Left renal pelvis (tissue), 4 donors: ENCODE measurements around the gene PRSS57. TPM values are rescaled to one million over a fixed set of nuclear protein-coding genes. Genes with fewer than 3 reads are reported as not detected.
A peak's percentile ranks its signal among the peaks of the same experiment; 100 is the strongest.

Source experiments
- DNase-seq, 4 donors: peaks; one replicate each; pipeline ENCODE4 v3.0.0-alpha.2; 2013; ENCODE audit warnings: low read depth in 4 of 4, low spot score in 3 of 4
- polyA plus RNA-seq, 4 donors: library from polyadenylated mRNA; unstranded; fragments of 120-200 nt; gene quantifications; one replicate each; pipeline ENCODE4 v1.2.1, GENCODE V29; 2013; ENCODE audit not compliant: insufficient read length in 4 of 4

PRSS57 gene
- polyA plus RNA-seq, 4 donors, result 0.22 to 0.46 (median 0.23) TPM; not detected in 1

- peak in 3 of 4 donors; percentile 67 to 79 (median 71) for DNase-seq
Observed at GRCh38 chr19:639253-640160, 55.7 kb downstream of the PRSS57 start, which contains the start of gene FGF22. Gene FGF22, plus strand, starts transcription at chr19:639879. Its CDS starts 47 bp downstream, at chr19:639926.

- no peak for DNase-seq
Observed at GRCh38 chr19:638906-639252, 56.4 kb downstream of the PRSS57 start.

Other genes with a start within 250 kb of the PRSS57 start
- gene SHC2, start 234.4 kb downstream of the PRSS57 start, polyA plus RNA-seq, result 10 to 100 TPM; 24.6 to 39.6 (median 29.3) TPM
- 1 to 10 TPM; 2.8 to 5.8 (median 4.5) TPM for gene MADCAM1, start 199.0 kb downstream of the PRSS57 start, polyA plus RNA-seq
- gene TPGS1, start 188.0 kb downstream of the PRSS57 start, polyA plus RNA-seq, result 10 to 100 TPM in 2 of 4 donors, 1 to 10 TPM in 2; 5.3 to 16.9 (median 9.5) TPM
- 10 to 100 TPM; 50.0 to 71.2 (median 60.9) TPM for gene CDC34, start 163.7 kb downstream of the PRSS57 start, polyA plus RNA-seq
- under 1 TPM in 3 of 4 donors, not detected in 1; 0.23 to 0.94 (median 0.37) TPM for gene GZMM, start 151.4 kb downstream of the PRSS57 start, polyA plus RNA-seq
- 100 to 1,000 TPM; 264 to 534 (median 410) TPM for gene BSG, start 122.9 kb downstream of the PRSS57 start, polyA plus RNA-seq
- under 1 TPM; 0.19 to 0.74 (median 0.38) TPM for gene HCN2, start 105.6 kb downstream of the PRSS57 start, polyA plus RNA-seq
- 10 to 100 TPM; 37.1 to 65.9 (median 53.1) TPM for gene POLRMT, start 61.9 kb downstream of the PRSS57 start, polyA plus RNA-seq
- under 1 TPM; 0.11 to 0.55 (median 0.34) TPM for gene FGF22, start 55.6 kb downstream of the PRSS57 start, polyA plus RNA-seq
- 10 to 100 TPM; 19.4 to 37.5 (median 20.5) TPM for gene RNF126, start 32.2 kb downstream of the PRSS57 start, polyA plus RNA-seq
- 10 to 100 TPM; 14.3 to 18.8 (median 17.7) TPM for gene FSTL3, start 19.1 kb downstream of the PRSS57 start, polyA plus RNA-seq
- 100 to 1,000 TPM in 1 of 4 donors, 10 to 100 TPM in 3; 63.6 to 111 (median 78.1) TPM for gene PALM, start 13.5 kb upstream of the PRSS57 start, polyA plus RNA-seq
- gene MISP, start 55.7 kb upstream of the PRSS57 start, polyA plus RNA-seq, result 10 to 100 TPM in 1 of 4 donors, 1 to 10 TPM in 2, under 1 TPM in 1; 0.44 to 10.6 (median 6.8) TPM
- 100 to 1,000 TPM; 292 to 417 (median 389) TPM for gene PTBP1, start 102.0 kb upstream of the PRSS57 start, polyA plus RNA-seq
- gene PLPPR3, start 126.5 kb upstream of the PRSS57 start, polyA plus RNA-seq, result 10 to 100 TPM; 10.3 to 18.9 (median 11.4) TPM
- gene AZU1, start 132.4 kb upstream of the PRSS57 start, polyA plus RNA-seq, result 1 to 10 TPM in 2 of 4 donors, under 1 TPM in 2; 0.86 to 3.6 (median 1.1) TPM
- 1 to 10 TPM in 2 of 4 donors, under 1 TPM in 2; 0.59 to 2.0 (median 1.0) TPM for gene PRTN3, start 145.5 kb upstream of the PRSS57 start, polyA plus RNA-seq
- gene ELANE, start 156.9 kb upstream of the PRSS57 start, polyA plus RNA-seq, result 1 to 10 TPM in 1 of 4 donors, under 1 TPM in 1, not detected in 2; 0.48 to 1.1 TPM
- gene CFD, start 164.2 kb upstream of the PRSS57 start, polyA plus RNA-seq, result 10 to 100 TPM in 1 of 4 donors, 1 to 10 TPM in 3; 2.3 to 12.9 (median 3.6) TPM
- gene MED16, start 197.7 kb upstream of the PRSS57 start, polyA plus RNA-seq, result 10 to 100 TPM; 46.5 to 86.8 (median 53.7) TPM
- gene RNU6-9, start 198.0 kb upstream of the PRSS57 start, polyA plus RNA-seq, result not detected
- 10 to 100 TPM; 39.3 to 61.2 (median 47.8) TPM for gene R3HDM4, start 217.8 kb upstream of the PRSS57 start, polyA plus RNA-seq
- under 1 TPM; 0.20 to 0.98 (median 0.40) TPM for gene KISS1R, start 221.9 kb upstream of the PRSS57 start, polyA plus RNA-seq
- gene ARID3A, start 230.6 kb upstream of the PRSS57 start, polyA plus RNA-seq, result 10 to 100 TPM; 13.2 to 35.9 (median 19.1) TPM